ENCODE data around the gene ANKRD60. TPM values are rescaled to one million over a fixed set of nuclear protein-coding genes. Genes with fewer than 3 reads are reported as not detected.
A peak's percentile ranks its signal among the peaks of the same experiment; 100 is the strongest.

ANKRD60 gene
- total RNA-seq, 1 donor from 2014 or later: not detected

DNA sequence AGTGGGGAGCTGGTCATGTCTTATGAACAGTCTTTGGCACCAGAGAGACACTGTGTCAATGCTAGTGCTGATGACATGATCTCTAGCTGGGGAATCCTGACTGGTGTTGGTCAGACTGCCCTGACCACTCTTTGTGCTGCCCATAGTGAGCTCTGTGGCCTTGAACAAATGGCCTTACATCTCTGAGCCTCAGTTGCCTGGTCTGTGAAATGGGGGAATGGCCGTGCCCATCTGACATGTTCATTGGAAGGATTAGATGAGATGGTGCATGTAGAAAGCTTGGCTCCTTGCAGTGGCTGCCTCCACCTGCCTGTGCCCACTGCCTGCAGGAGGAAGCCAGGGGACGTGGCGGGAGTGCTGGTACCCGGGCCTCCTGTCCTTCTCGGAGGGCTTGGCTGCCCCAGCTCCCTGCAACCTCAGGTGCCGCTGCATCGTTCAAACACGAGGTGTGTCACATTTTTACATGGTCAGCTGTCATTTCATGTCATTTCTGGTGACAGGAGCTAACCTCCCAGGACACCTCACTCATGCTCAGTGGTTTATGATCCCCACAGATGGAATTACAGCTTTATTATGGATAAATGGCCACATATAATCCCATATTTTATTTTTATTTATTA, 45.8 kb downstream of the ANKRD60 start:
- H3K9me3 ChIP-seq: no peaks in the 10 kb centered on the region
- no peak overlapping the region for H3K27ac ChIP-seq
- H3K36me3 ChIP-seq: no peaks in the 10 kb centered on the region
- TF ChIP-seq, protein P1, sequence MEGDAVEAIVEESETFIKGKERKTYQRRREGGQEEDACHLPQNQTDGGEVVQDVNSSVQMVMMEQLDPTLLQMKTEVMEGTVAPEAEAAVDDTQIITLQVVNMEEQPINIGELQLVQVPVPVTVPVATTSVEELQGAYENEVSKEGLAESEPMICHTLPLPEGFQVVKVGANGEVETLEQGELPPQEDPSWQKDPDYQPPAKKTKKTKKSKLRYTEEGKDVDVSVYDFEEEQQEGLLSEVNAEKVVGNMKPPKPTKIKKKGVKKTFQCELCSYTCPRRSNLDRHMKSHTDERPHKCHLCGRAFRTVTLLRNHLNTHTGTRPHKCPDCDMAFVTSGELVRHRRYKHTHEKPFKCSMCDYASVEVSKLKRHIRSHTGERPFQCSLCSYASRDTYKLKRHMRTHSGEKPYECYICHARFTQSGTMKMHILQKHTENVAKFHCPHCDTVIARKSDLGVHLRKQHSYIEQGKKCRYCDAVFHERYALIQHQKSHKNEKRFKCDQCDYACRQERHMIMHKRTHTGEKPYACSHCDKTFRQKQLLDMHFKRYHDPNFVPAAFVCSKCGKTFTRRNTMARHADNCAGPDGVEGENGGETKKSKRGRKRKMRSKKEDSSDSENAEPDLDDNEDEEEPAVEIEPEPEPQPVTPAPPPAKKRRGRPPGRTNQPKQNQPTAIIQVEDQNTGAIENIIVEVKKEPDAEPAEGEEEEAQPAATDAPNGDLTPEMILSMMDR (IDR thresholded peaks at IDR 0.05): no peak
- H3K4me1 ChIP-seq: peaks cover 0 to 10% of the 10 kb centered on the region in 2 donors
- no peak for DNase-seq (ENCODE audit: low spot score in 2 of 2)
- intact Hi-C loops (cut with DNase I): no loop called here
- H3K27me3 ChIP-seq: no peaks in the 10 kb centered on the region
- no peak overlapping the region for H3K4me3 ChIP-seq

DNA sequence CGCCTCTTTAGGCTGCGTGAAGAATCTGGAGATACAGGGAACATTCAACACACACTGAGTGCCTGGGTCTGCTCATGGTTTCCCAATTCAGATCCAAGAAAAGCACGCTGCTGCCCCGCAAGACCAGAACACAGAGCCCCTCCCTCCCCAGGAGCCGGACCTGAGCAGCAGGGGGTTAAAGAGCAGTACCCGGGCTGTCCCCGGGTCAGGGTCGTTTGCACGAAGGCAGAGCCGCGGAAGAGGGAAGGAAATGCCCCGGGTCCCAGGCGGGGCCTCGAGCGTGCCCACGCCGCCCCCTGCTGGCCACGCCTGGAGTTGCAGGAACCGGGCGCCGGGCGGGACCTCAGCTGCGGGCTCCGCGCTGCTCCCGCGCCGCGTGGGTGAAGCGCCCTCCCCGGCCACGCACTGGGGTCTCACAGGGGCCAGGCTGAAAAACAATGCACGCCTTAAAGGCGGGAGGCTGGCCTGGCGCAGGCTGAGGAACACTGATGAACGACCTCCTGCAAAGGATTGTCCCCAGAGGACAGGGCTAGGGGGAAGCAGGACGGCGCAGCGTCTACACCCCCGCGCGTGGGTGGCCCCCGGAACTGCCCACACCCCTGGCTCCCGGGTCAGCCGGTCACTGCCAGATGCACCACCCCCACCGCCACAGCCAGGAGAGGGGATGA, 48.9 kb downstream of the ANKRD60 start:
- peak overlapping the region; percentile 46 to 61 for H3K4me3 ChIP-seq
- no peaks in the 10 kb centered on the region for H3K27me3 ChIP-seq
- no peaks in the 10 kb centered on the region for H3K36me3 ChIP-seq
- H3K9me3 ChIP-seq: no peaks in the 10 kb centered on the region
- intact Hi-C loops (cut with DNase I): loop anchor here (1.0 to 5.0 kb wide), 9 partner anchors 30 to 557 kb away; partner anchors contain the start of gene PMEPA1
- H3K27ac ChIP-seq: no peak overlapping the region
- TF ChIP-seq, protein P1 (IDR thresholded peaks at IDR 0.05): peak; percentile 97 to 100 (median 99)
- peaks cover 4 to 21% of the 10 kb centered on the region in 2 donors for H3K4me1 ChIP-seq
- DNase-seq (ENCODE audit: low spot score in 2 of 2): peak in 1 of 2 donors; percentile 74

DNA sequence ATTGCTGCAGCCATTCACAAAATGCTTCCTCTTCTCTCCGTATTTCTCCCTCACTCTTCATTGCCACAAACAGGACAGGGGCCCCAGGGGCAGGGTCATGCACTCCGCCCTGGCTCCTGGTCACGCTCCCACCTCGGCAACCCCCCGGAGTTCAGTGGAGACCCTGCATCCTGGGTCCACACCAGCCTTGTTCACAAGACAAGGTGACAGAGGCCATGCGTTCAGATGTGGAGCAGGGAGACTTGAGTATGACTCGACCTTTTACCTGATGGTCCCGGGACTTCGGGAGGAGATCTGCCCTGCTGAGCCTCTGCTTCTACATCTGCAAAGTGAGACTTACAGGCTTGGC, 49.4 kb downstream of the ANKRD60 start:
- no peaks in the 10 kb centered on the region for H3K27me3 ChIP-seq
- peaks cover 4 to 24% of the 10 kb centered on the region in 2 donors for H3K4me1 ChIP-seq
- TF ChIP-seq, protein P1 (IDR thresholded peaks at IDR 0.05): no peak
- H3K27ac ChIP-seq: no peak overlapping the region
- H3K9me3 ChIP-seq: no peaks in the 10 kb centered on the region
- peak overlapping the region; percentile 46 to 61 for H3K4me3 ChIP-seq
- DNase-seq (ENCODE audit: low spot score in 2 of 2): no peak
- no peaks in the 10 kb centered on the region for H3K36me3 ChIP-seq
- intact Hi-C loops (cut with DNase I): loop anchor here (1.0 to 5.0 kb wide), 9 partner anchors 30 to 557 kb away; partner anchors contain the start of gene PMEPA1

DNA sequence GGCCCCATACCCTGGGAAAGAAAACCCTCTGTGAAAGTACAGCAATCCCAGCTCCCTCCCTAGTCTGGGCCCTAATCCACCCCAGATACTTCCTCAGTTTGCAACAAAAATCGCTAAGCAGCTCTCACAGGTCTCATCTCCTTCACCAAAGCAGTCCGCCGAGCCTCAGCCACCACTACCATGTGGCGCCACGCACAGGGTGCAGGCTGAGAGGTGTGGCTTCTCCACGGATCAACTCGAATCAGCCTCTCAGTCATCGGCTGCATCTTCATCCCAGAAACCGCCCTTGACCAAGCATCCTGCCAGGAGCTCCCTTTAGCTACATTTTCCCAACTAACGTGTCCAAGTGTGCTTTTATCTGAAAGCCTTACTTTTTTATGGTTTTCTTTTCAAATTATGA, 50.7 kb downstream of the ANKRD60 start:
- Histone ChIP-seq H3K27me3 (no peaks in the 10 kb centered on the region), H3K4me3 (no peak overlapping the region), H3K9me3 (no peaks in the 10 kb centered on the region), H3K4me1 (peaks cover 4 to 27% of the 10 kb centered on the region in 2 donors), H3K27ac (peak overlapping the region; percentile 52 to 93), H3K36me3 (no peaks in the 10 kb centered on the region)
- DNase-seq (ENCODE audit: low spot score in 2 of 2): no peak
- TF ChIP-seq, protein P1 (IDR thresholded peaks at IDR 0.05): no peak
- intact Hi-C loops (cut with DNase I): loop anchor here (2.0 to 5.0 kb wide), 6 partner anchors 45 to 467 kb away; partner anchors contain the start of gene PMEPA1

DNA sequence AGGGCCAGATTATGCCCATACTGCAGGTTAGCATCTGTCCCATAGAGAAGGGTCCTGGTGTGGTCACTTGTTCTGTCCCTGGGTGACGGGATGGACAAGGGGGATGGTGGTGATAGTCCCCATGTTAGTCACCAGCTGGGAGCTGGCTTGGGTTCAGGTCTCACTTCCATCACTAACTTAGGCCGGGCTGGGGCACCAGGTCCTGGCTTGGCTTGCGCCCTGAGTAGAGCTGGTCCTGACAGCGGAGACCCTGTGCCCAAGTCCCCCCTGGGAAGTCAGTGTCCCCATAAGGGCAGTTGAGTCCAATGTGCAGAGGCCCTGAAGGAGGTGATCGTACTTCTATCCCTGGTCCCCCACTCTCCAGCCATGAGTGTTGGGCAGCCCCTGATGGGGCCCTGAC, 52.6 kb downstream of the ANKRD60 start:
- H3K4me1 ChIP-seq: peaks cover 4 to 27% of the 10 kb centered on the region in 2 donors
- H3K27me3 ChIP-seq: no peaks in the 10 kb centered on the region
- no peaks in the 10 kb centered on the region for H3K9me3 ChIP-seq
- H3K27ac ChIP-seq: peak overlapping the region; percentile 88 to 93
- TF ChIP-seq, protein P1 (IDR thresholded peaks at IDR 0.05): no peak
- peak overlapping the region in 1 of 2 donors; percentile 55 for H3K4me3 ChIP-seq
- intact Hi-C loops (cut with DNase I): loop anchor here (5.0 kb wide), 3 partner anchors 44 to 214 kb away; no protein-coding TSS in a partner anchor
- no peak for DNase-seq (ENCODE audit: low spot score in 2 of 2)
- H3K36me3 ChIP-seq: no peaks in the 10 kb centered on the region
